ENCODE measurements around the gene UROS. TPM values are rescaled to one million over a fixed set of nuclear protein-coding genes. Genes with fewer than 3 reads are reported as not detected.

Gene UROS
- polyA plus RNA-seq, 4 donors: 32.5 to 51.9 (median 38.5) TPM

DNA sequence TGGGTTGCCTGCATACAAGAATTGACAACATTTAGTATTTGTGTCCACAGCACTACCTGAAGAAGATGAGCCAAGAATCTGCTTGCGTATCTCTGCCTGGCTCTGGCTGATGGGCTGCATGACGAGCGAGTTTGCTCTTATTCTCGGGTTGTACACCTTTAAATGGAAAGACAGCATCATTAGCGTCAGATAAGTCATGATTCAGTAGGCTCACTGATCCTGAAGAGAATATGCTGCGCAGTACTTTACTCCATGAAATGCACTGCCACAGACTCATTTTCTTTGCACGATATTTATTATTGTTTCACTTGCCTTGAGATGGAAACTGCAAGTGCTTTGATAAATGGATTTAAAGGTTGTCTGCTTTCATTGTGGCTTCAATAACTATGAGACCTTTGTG, 29.4 kb upstream of the UROS start:
- Histone ChIP-seq H3K4me1 (ENCODE audit: control insufficient read depth in 3 of 3, insufficient read depth in 2 of 3, low read depth in 1 of 3, low read length in 2 of 3) (no peaks in the 10 kb centered on the region), H3K27me3 (ENCODE audit: control insufficient read depth in 3 of 3, insufficient read depth in 3 of 3, low read length in 3 of 3) (no peaks in the 10 kb centered on the region), H3K4me3 (ENCODE audit: low read depth in 1 of 3, low read length in 3 of 3) (no peak overlapping the region), H3K27ac (ENCODE audit: low read depth in 1 of 3, low read length in 2 of 3) (no peak overlapping the region), H3K36me3 (ENCODE audit: control insufficient read depth in 3 of 3, insufficient read depth in 2 of 3, low read depth in 1 of 3, low read length in 3 of 3) (peaks cover 9 to 30% (median 14%) of the 10 kb centered on the region in 3 donors), H3K9me3 (ENCODE audit: control insufficient read depth in 2 of 2, insufficient read depth in 1 of 2, low read depth in 1 of 2, low read length in 1 of 2) (no peaks in the 10 kb centered on the region)
- FAIRE-seq (no peak), DNase-seq (no peak)
- WGBS, 3 donors: 95 to 97% (median 96%) methylated on average over 7 of the region's 7 CpGs

GRCh38 chr10:125850766-125851731, 28.0 kb upstream of the UROS start:
- no peak for DNase-seq
- WGBS, 3 donors: 82 to 99% (median 95%) methylated on average over 2 of the region's 2 CpGs
- peaks cover 7 to 27% (median 14%) of the 10 kb centered on the region in 3 donors for H3K36me3 ChIP-seq (ENCODE audit: control insufficient read depth in 3 of 3, insufficient read depth in 2 of 3, low read depth in 1 of 3, low read length in 3 of 3)
- no peaks in the 10 kb centered on the region for H3K27me3 ChIP-seq (ENCODE audit: control insufficient read depth in 3 of 3, insufficient read depth in 3 of 3, low read length in 3 of 3)
- FAIRE-seq: no peak
- H3K9me3 ChIP-seq (ENCODE audit: control insufficient read depth in 2 of 2, insufficient read depth in 1 of 2, low read depth in 1 of 2, low read length in 1 of 2): no peaks in the 10 kb centered on the region
- no peak overlapping the region for H3K4me3 ChIP-seq (ENCODE audit: low read depth in 1 of 3, low read length in 3 of 3)
- no peaks in the 10 kb centered on the region for H3K4me1 ChIP-seq (ENCODE audit: control insufficient read depth in 3 of 3, insufficient read depth in 2 of 3, low read depth in 1 of 3, low read length in 2 of 3)
- no peak overlapping the region for H3K27ac ChIP-seq (ENCODE audit: low read depth in 1 of 3, low read length in 2 of 3)

DNA sequence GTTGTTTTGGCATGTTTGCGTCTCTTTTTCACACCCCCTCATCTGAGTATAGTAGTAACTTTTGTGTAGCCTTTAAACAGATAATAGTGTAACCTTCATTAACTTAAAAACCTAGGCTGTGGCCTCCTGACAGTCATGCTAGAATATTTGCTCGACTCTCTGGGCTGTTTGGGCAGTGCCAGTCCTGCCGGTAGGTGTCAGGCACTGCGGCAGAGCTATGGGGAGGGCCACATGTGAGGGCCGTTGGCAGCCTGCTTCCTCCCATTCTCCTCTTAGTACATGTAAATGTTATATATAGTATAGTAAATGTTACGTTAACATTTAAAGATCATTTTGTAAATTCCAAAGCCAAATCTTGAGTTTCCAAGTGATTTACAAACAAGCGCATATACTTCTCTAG, 26.4 kb upstream of the UROS start:
- H3K4me3 ChIP-seq (ENCODE audit: low read depth in 1 of 3, low read length in 3 of 3): no peak overlapping the region
- H3K36me3 ChIP-seq (ENCODE audit: control insufficient read depth in 3 of 3, insufficient read depth in 2 of 3, low read depth in 1 of 3, low read length in 3 of 3): peaks cover 7 to 34% (median 17%) of the 10 kb centered on the region in 3 donors
- no peaks in the 10 kb centered on the region for H3K4me1 ChIP-seq (ENCODE audit: control insufficient read depth in 3 of 3, insufficient read depth in 2 of 3, low read depth in 1 of 3, low read length in 2 of 3)
- FAIRE-seq (no peak), DNase-seq (no peak)
- H3K9me3 ChIP-seq (ENCODE audit: control insufficient read depth in 2 of 2, insufficient read depth in 1 of 2, low read depth in 1 of 2, low read length in 1 of 2): no peaks in the 10 kb centered on the region
- H3K27ac ChIP-seq (ENCODE audit: low read depth in 1 of 3, low read length in 2 of 3): no peak overlapping the region
- no peaks in the 10 kb centered on the region for H3K27me3 ChIP-seq (ENCODE audit: control insufficient read depth in 3 of 3, insufficient read depth in 3 of 3, low read length in 3 of 3)
- 85 to 94% (median 89%) methylated on average over 7 of the region's 7 CpGs for WGBS, 3 donors

DNA sequence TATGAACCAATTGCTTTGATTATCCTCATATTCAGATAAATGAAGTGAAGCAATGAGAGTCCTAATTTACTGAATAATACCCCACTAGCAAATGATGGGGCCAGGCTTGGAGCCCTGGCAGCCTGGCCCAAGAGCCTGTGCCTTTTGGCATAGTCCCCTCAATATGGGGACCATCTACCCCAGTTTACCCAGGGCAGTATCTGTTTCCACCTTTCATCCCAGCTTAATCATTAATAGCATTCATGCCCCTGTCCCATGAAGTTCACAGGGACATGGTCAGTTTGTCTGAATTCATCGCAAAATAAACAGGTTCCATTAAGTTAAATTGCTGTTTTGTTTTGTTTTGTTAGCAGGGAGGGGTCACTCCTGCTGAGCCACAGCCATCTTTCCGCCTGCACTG, 25.8 kb upstream of the UROS start:
- no peak overlapping the region for H3K4me3 ChIP-seq (ENCODE audit: low read depth in 1 of 3, low read length in 3 of 3)
- no peaks in the 10 kb centered on the region for H3K9me3 ChIP-seq (ENCODE audit: control insufficient read depth in 2 of 2, insufficient read depth in 1 of 2, low read depth in 1 of 2, low read length in 1 of 2)
- H3K27ac ChIP-seq (ENCODE audit: low read depth in 1 of 3, low read length in 2 of 3): no peak overlapping the region
- peaks cover 7 to 34% (median 17%) of the 10 kb centered on the region in 3 donors for H3K36me3 ChIP-seq (ENCODE audit: control insufficient read depth in 3 of 3, insufficient read depth in 2 of 3, low read depth in 1 of 3, low read length in 3 of 3)
- H3K4me1 ChIP-seq (ENCODE audit: control insufficient read depth in 3 of 3, insufficient read depth in 2 of 3, low read depth in 1 of 3, low read length in 2 of 3): no peaks in the 10 kb centered on the region
- FAIRE-seq (no peak), DNase-seq (no peak)
- 86 to 98% (median 95%) methylated on average over 2 of the region's 2 CpGs for WGBS, 3 donors
- H3K27me3 ChIP-seq (ENCODE audit: control insufficient read depth in 3 of 3, insufficient read depth in 3 of 3, low read length in 3 of 3): no peaks in the 10 kb centered on the region

- Histone ChIP-seq H3K36me3 (ENCODE audit: control insufficient read depth in 3 of 3, insufficient read depth in 2 of 3, low read depth in 1 of 3, low read length in 3 of 3) (peaks cover 7 to 37% (median 17%) of the 10 kb centered on the region in 3 donors), H3K4me3 (ENCODE audit: low read depth in 1 of 3, low read length in 3 of 3) (no peak overlapping the region), H3K27ac (ENCODE audit: low read depth in 1 of 3, low read length in 2 of 3) (no peak overlapping the region), H3K9me3 (ENCODE audit: control insufficient read depth in 2 of 2, insufficient read depth in 1 of 2, low read depth in 1 of 2, low read length in 1 of 2) (no peaks in the 10 kb centered on the region), H3K4me1 (ENCODE audit: control insufficient read depth in 3 of 3, insufficient read depth in 2 of 3, low read depth in 1 of 3, low read length in 2 of 3) (no peaks in the 10 kb centered on the region), H3K27me3 (ENCODE audit: control insufficient read depth in 3 of 3, insufficient read depth in 3 of 3, low read length in 3 of 3) (no peaks in the 10 kb centered on the region)
- 85 to 91% (median 87%) methylated on average over 2 of the region's 2 CpGs for WGBS, 3 donors
- FAIRE-seq (no peak), DNase-seq (no peak)
Measured at GRCh38 chr10:125848371-125848770, 25.3 kb upstream of the UROS start.

- FAIRE-seq: no peak
- no peaks in the 10 kb centered on the region for H3K9me3 ChIP-seq (ENCODE audit: control insufficient read depth in 2 of 2, insufficient read depth in 1 of 2, low read depth in 1 of 2, low read length in 1 of 2)
- H3K4me1 ChIP-seq (ENCODE audit: control insufficient read depth in 3 of 3, insufficient read depth in 2 of 3, low read depth in 1 of 3, low read length in 2 of 3): no peaks in the 10 kb centered on the region
- no peaks in the 10 kb centered on the region for H3K27me3 ChIP-seq (ENCODE audit: control insufficient read depth in 3 of 3, insufficient read depth in 3 of 3, low read length in 3 of 3)
- no peak overlapping the region for H3K27ac ChIP-seq (ENCODE audit: low read depth in 1 of 3, low read length in 2 of 3)
- H3K36me3 ChIP-seq (ENCODE audit: control insufficient read depth in 3 of 3, insufficient read depth in 2 of 3, low read depth in 1 of 3, low read length in 3 of 3): peaks cover 7 to 35% (median 9%) of the 10 kb centered on the region in 3 donors
- no peak for DNase-seq
- H3K4me3 ChIP-seq (ENCODE audit: low read depth in 1 of 3, low read length in 3 of 3): no peak overlapping the region
- WGBS, 3 donors: 94 to 98% (median 97%) methylated on average over 3 of the region's 3 CpGs
Measured at GRCh38 chr10:125846894-125847293, 23.8 kb upstream of the UROS start.

DNA sequence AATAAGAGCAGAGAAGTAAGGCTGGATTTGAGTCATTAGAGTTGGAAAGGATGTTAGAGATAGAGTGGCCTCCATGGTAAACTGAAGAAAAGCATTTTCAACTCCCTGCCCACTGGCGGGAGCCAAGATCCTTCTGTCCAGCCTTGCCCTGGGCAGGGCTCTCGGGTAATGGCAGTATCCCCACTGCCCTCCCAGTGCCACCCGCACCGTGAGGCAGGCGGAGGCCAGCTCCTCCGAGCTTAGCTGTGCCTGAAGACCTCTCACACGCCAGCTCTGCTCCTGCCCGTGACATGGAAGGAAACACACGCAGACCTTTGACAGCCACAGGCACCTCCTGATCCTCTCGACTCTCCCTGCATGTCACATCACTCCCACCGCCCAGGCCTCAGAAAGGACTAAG, 22.6 kb upstream of the UROS start:
- no peak for DNase-seq
- WGBS, 3 donors: 93 to 96% (median 96%) methylated on average over 11 of the region's 11 CpGs
- Histone ChIP-seq H3K27me3 (ENCODE audit: control insufficient read depth in 3 of 3, insufficient read depth in 3 of 3, low read length in 3 of 3) (no peaks in the 10 kb centered on the region), H3K4me3 (ENCODE audit: low read depth in 1 of 3, low read length in 3 of 3) (no peak overlapping the region), H3K27ac (ENCODE audit: low read depth in 1 of 3, low read length in 2 of 3) (no peak overlapping the region), H3K4me1 (ENCODE audit: control insufficient read depth in 3 of 3, insufficient read depth in 2 of 3, low read depth in 1 of 3, low read length in 2 of 3) (no peaks in the 10 kb centered on the region), H3K9me3 (ENCODE audit: control insufficient read depth in 2 of 2, insufficient read depth in 1 of 2, low read depth in 1 of 2, low read length in 1 of 2) (no peaks in the 10 kb centered on the region), H3K36me3 (ENCODE audit: control insufficient read depth in 3 of 3, insufficient read depth in 2 of 3, low read depth in 1 of 3, low read length in 3 of 3) (peaks cover 4 to 38% (median 7%) of the 10 kb centered on the region in 3 donors)
- FAIRE-seq: no peak

DNA sequence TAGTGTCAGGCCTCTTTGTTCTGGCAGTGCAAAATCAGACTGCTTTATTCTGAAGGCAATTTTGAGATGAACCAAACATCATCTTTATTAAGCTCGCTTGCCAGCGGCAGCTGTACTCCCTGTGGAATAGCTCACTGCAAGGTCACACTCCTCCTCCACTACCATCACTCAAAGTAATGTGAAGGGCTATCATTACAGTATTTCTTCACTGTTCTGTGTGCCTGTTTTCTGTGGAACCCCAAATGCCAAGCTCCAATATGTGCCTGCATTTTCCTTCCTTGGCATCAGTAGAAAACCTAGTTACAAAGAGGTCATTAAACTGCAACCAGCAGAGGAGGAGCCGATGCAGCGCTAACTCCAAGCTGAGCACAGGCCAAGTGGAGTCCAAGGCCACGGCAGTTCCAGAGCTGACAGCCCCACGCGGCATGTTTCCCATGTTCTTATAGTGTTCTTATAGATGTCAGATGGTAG, 21.7 kb upstream of the UROS start:
- Histone ChIP-seq H3K4me1 (ENCODE audit: control insufficient read depth in 3 of 3, insufficient read depth in 2 of 3, low read depth in 1 of 3, low read length in 2 of 3) (no peaks in the 10 kb centered on the region), H3K27ac (ENCODE audit: low read depth in 1 of 3, low read length in 2 of 3) (no peak overlapping the region), H3K4me3 (ENCODE audit: low read depth in 1 of 3, low read length in 3 of 3) (no peak overlapping the region), H3K9me3 (ENCODE audit: control insufficient read depth in 2 of 2, insufficient read depth in 1 of 2, low read depth in 1 of 2, low read length in 1 of 2) (no peaks in the 10 kb centered on the region), H3K27me3 (ENCODE audit: control insufficient read depth in 3 of 3, insufficient read depth in 3 of 3, low read length in 3 of 3) (no peaks in the 10 kb centered on the region), H3K36me3 (ENCODE audit: control insufficient read depth in 3 of 3, insufficient read depth in 2 of 3, low read depth in 1 of 3, low read length in 3 of 3) (peaks cover 4 to 43% (median 10%) of the 10 kb centered on the region in 3 donors)
- DNase-seq (no peak), FAIRE-seq (no peak)
- WGBS, 3 donors: 75 to 86% (median 83%) methylated on average over 7 of the region's 7 CpGs

Data from small intestine (tissue), 7 donors.